SK-N-MC (cell line): Measurements from ENCODE around the gene FXYD2.

Experiments
- EZH2 ChIP-seq: fragments of 200-600 bp; sonication (generic); IDR thresholded peaks from one replicate; pipeline ENCODE4 v1.6.1; 2017; ENCODE audit warnings: antibody characterized with exemption
- FOXP2 ChIP-seq: optimal IDR thresholded peaks from 2 replicates; pipeline ENCODE3; 2011; ENCODE audit warnings: mild to moderate bottlenecking, moderate library complexity; ENCODE audit not compliant: insufficient read depth; ENCODE audit errors: extremely low read length, control extremely low read depth
- POLR2AphosphoS5 ChIP-seq: IDR thresholded peaks from 2 replicates; pipeline ENCODE4 v1.6.1; 2012; ENCODE audit warnings: mild to moderate bottlenecking, low read depth, low read length, borderline replicate concordance

DNA sequence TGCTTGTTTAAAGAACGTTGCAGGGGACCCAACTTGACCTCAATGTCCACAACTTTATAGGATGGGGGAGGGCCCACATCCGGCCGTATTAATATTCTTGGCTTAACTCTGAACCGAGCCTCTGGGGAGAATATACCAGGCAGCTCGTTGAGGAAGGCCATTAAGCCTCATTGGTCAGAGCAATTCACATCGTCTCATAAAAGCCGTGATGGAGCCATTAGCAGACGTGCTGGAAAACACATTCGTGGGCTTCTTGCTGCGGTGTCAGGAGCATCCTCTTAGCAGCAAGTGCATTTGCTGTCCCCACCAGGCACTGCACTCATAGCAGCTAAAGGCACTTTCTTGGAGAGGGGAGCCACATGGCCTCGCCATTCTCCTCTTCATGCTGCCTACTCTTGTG is 42.4 kb downstream of the FXYD2 start:
- TF ChIP-seq POLR2AphosphoS5, result no peak
- no peak for TF ChIP-seq FOXP2
- TF ChIP-seq EZH2, result no peak
